HG02870 (cell line): Measurements from ENCODE around the gene TMEM208.

ENCODE experiments used
- ATAC-seq: cut with Tn5 transposase; IDR thresholded peaks from one replicate; pipeline ENCODE4 v1.9.1; 2021; ENCODE audit warnings: mild to moderate bottlenecking, moderate library complexity; ENCODE audit not compliant: unreplicated experiment

The TMEM208 gene

GRCh38 chr16:67207249-67208091 lies 19.5 kb upstream of the TMEM208 start:
- ATAC-seq, result no peak

DNA sequence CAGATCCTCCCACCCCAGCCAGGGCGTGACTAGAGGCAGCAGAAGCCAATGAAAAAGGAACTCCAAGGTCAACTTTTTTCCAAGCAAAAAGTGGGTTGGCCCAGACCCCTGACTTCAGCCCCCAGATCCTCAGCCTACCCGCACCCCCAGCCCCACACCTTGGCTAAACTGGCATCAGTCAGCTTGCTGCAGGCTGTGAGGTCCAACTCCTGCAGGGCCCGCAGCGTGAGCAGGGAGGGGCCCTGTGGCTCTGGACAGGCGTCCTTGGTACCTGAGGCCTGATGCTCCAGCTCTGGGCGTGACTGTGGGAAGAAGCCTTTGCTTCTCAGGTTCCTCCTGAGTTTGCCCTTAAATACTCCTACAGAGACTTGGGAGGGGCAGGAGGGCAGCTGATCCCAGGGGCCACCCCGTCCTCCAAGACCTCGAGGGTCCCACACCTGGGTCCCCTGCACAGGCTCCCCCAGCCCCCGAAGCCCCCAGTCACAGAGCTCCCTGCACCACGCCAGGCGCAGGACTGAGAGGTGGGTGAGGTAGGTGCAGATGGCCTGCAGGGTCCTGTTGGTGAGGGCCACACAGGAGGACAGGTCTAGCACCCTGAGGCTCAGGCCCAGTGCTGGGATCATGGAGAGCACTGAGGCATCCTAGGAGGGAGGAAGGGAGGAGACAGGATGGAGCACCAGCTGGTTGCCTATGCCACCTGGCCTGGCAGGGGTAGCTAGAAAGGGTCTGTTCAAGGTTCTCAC lies 18.6 kb upstream of the TMEM208 start:
- no peak for ATAC-seq

DNA sequence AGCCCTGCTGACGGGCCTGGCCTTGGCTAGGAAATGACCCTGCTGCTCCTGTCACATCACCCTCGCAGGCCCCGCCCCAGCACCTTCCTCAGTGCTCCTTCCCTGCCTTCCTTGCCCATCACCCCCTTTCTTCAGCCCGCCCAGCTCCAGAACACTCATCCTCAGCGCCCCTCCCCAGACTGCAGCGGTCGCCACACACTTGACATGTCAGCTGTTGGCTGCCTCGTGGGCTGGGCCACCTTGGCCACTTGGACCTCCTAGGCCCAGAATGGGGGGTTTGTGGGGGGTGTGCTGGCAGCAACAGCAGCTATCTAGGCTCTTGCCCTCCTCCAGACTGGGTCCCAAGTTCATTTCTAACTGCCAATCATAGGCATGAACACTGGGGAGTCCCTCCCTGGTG lies 17.4 kb upstream of the TMEM208 start:
- ATAC-seq, result no peak

DNA sequence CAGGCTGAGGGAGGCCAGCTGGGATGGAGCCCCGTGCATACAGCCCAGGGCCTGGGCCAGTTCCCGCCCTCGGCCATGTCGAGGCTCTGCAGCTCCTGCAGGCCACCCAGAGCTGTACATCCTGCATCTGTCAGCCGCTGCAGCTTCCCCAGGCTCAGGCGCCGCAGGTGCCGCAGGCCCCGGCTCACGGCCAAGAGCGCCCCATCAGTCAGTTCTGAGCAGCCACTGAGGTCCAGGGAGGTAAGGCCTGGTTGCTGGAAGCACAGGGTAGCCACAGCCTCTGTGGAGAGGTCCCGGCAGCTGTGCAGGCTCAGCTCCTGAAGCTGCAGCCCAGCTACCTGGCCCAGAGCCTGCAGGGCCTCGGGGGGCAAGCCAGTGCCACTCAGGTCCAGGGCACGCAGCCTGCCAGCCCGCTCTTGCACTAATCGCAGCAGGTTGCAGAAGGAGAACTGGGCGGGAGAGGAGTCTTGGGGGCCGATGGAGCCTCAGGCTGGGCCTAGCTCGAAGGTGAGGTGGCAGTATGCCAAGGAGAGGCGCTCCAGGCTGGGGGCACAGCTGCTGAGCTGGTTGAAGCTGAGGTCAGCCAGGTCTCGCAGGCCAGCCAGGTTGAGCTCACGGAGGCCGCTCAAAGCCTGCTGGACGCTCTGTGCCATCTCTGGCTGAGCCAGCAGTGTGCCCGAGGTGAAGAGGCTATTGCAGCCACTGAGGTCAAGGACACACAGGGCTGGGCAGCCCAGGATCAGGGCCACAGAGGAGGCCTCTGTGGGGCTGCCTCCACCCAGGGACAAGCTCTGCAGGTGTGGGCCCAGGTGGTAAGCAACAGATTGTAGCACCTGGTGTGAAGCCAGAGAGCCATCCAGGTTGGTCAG lies 16.6 kb upstream of the TMEM208 start:
- no peak for ATAC-seq

DNA sequence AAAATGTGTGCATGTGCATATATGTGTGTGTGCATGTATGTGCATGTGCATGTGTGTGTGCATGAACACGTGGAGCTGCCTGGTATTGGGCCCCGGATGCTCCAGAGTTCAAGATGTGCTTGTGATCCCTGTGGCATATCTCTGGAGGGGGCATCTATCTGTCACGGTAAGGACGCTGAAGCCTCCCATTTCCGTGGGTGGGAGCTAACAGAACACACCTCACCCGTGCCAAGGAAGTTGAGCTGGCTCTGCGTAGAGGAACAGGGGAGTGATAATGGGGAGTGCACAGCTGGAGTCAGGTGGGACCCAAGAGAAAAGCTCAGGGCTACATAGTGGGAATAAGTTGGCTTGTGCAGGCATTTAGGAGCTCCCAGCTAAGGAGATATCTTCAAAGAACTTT lies 15.3 kb upstream of the TMEM208 start:
- ATAC-seq, result no peak

GRCh38 chr16:67212766-67213165 lies 14.2 kb upstream of the TMEM208 start:
- no peak for ATAC-seq

DNA sequence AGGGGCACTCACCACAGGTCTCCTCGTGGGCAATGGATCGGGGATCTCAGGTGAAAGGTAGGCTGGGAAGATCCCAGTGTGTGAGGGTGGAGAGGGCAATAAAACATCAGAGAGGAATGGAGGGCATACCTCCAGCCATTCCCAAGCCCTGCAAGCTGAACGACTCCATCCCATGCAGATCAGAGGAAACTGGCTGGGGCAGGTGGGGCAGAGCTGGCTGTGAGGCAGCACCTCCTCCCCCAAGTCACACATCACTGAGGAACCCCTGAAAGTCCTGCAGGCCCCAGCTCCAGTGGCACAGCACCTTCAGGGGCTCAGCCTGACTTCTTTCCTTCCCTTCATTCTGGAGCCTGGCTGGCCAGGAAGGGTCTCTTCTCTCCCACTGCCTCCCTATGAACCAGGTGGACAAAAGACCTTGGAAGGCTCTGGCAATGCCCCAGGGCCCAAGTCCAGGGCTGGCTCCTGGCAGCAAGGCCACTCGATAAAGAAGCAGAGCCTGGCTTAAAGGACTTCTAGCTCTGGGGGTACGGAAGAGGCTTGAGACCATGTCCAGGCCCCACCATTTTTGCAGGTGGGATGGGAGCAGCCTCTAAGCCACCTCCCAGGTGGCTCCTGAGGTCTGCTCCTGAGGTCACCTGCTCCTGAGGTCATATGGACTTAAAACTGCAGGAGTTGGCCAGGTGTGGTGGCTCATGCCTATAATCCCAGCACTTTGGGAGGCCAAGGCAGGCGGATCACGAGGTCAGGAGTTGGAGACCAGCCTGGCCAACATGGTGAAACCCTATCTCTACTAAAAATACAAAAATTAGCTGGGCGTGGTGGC lies 13.5 kb upstream of the TMEM208 start:
- ATAC-seq, result no peak

- ATAC-seq, result no peak
Measured at GRCh38 chr16:67215706-67216105, 11.2 kb upstream of the TMEM208 start.

DNA sequence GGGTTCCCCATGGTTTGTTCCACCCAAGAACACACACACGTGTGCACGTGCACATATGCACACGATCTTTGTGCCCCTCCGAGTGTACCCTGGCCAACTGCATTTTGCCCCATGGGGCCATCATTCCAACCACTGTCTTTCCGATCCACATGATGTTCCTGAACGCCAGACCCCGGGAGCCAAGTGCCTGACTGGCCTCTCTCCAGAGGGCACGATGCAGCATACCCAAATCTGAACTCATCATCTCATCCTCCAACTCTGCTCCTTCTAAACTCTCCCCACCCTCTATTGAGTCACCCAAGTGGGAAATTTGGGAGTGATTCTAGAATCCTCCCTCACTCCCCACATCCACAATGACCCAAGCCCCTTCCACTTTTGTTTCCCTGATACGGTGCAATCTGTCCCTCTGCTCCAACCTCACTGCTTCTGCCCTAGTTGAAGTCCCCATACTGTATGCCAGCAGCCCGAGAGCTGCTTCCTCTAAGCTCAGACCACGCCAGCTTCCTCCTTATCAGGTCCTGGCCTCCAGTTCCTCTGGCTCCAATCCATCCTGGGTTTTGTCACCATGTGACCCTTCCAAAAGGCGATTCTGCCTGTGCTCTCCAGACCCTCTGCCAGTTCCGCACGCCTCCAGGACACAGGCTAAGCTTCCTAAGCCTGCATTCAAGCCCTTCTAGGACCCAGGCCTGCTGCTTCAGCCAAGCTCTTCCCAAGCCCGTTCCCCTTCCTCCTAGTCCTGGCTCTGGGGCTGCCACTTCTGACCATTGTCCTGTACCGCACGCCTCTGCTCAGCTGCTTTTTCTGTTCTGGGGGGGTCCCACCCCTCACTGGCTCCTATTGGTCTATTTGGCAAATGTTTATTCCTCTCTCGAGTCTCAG lies 10.1 kb upstream of the TMEM208 start:
- no peak for ATAC-seq

DNA sequence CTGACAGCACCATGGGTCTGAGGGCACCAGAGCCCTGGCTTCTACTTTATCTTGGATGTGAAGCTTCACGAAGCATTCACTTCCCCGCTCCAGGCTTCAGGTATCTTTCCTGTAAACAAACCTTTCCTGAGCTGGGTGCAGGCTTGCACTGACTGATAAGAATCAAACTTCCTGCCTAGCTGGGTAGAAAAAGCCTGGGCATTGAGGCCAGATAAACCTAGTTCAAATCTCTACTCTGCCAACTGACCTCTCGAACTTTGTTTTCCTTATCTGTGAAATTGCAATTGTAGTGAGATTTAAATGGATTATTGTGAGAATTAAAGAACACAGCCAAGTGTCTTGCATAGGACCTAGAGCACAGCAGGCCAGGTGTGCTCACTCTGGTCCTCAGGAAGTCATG lies 2.9 kb upstream of the TMEM208 start:
- no peak for ATAC-seq

DNA sequence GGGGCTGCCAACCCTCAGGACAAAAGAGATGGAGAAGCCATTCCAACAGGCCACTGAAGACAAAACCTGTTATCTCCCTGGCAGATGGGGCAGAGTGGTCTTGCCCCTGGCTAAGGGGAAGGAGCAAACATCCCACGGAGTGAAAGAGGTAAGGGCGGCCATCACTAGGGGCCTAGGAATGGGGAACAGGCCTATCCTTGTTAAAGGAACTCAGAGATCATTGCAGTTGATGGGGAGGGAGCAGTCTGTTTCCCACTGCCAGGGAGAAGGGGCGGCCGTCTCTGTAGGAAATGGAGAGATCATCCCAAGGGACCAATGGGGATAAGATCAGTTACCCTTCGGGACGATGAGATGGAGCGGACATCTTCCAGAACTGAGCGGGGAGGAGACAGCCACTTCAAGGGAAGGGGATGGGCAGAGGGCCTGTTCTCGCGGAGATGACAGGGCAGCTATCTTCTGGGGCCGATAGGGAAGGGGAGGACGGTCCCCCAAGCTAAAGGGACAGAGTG lies 581 bp upstream of the TMEM208 start:
- ATAC-seq, result no peak

- no peak for ATAC-seq
Measured at GRCh38 chr16:67227567-67227921, 614 bp downstream of the TMEM208 start.

GRCh38 chr16:67228034-67228785 lies 1.3 kb downstream of the TMEM208 start:
- ATAC-seq, result no peak

- no peak for ATAC-seq
Measured at GRCh38 chr16:67228905-67229304, 2.0 kb downstream of the TMEM208 start.

- no peak for ATAC-seq
Measured at GRCh38 chr16:67229906-67230808, 3.2 kb downstream of the TMEM208 start.

DNA sequence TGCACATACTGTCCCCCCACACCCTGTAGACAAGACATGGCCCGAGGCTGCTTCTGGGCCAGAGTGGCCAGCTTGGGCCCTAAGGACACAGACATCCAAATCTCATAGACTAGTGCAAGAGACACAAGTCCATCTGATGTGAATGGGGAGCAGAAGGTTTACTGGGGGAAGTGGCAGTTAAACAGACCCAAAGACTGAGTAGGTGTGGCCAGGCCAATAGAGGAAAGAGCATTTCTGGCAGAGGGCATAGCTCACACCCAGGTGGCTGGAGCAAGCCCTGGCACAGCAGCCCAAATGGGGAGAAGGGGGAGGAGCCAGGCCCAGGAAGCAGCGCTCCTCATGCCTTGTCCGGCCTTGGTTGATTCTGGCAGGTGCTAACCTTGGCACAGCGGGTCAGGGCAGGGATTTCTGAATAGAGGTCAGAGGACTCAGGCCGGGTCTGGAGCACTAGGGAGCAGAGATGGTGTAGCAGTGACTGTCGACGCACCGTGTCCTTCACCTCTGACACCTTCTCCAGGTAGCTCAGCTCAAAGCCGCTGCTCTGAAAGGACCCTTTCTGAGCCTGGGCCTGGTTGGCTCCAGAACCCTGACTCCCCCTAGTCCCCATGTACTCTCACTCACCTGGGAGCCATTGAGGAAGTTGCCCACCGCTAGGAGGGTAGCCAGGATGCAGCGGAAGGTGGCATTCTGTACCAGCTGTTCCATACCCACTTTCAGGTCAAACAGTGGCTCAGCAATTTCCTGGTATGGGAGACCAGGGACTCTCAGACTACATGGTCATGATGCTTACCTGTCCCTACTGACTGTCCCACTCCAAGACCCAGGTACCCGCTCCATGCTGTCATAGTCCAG lies 4.1 kb downstream of the TMEM208 start:
- ATAC-seq, result no peak

DNA sequence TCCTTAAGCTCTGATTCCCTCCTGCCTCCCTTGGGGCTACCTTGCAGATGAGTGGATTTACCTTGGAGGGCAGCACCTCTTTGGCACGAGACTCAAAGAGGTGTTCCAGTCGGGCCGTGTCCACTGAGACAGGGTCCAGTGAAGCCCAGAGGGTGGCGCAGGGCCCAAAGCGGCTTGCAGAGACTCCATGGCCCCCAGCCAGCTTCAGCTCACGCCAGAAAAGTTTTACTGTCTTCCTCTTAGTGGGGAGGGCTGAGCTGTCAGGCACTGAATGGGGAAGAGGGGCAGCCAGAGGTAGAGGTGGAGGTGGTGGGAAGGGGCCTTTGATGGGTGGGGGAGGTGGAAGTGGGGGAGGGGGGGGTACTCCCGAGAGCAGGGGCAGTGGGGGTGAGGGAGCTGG lies 6.7 kb downstream of the TMEM208 start:
- no peak for ATAC-seq
